GM12878 (cell line): ENCODE results near the gene TMEM87A. TPM values are rescaled to one million over a fixed set of nuclear protein-coding genes. Genes with fewer than 3 reads are reported as not detected.

ENCODE experiments used
- BACH1 ChIP-seq: fragments of 450-650 bp; IDR thresholded peaks from 2 replicates; pipeline ENCODE4 v1.6.1; 2017; ENCODE audit warnings: mild to moderate bottlenecking, borderline replicate concordance
- BRCA1 ChIP-seq: IDR thresholded peaks from 2 replicates; pipeline ENCODE4 v1.6.1; 2011; ENCODE audit warnings: low read depth, low read length, improper control_type of control experiment
- CBFB ChIP-seq: IDR thresholded peaks from 2 replicates; pipeline ENCODE4 v1.6.1; 2016; ENCODE audit warnings: antibody characterized with exemption, low read depth
- CHD1 ChIP-seq: IDR thresholded peaks from 2 replicates; pipeline ENCODE4 v1.6.1; 2012; ENCODE audit warnings: low read depth, low read length, improper control_type of control experiment
- EGR1 ChIP-seq, 2 experiments: IDR thresholded peaks; 1 replicate in 1 of 2; 2 replicates in 1 of 2; pipeline ENCODE4 v1.6.1; 2011 to 2012; ENCODE audit warnings: low read depth in 2 of 2, low read length in 2 of 2, borderline replicate concordance in 1 of 2, mild to moderate bottlenecking in 1 of 2, moderate library complexity in 1 of 2
- ELK1 ChIP-seq: IDR thresholded peaks from 2 replicates; pipeline ENCODE4 v1.6.1; 2012; ENCODE audit warnings: low read depth, low read length, improper control_type of control experiment
- ESRRA ChIP-seq: IDR thresholded peaks from 2 replicates; pipeline ENCODE4 v1.6.1; 2012; ENCODE audit warnings: mild to moderate bottlenecking, low read length, improper control_type of control experiment
- ETV6 ChIP-seq, 2 experiments: fragments of 450-650 bp in 1 of 2; IDR thresholded peaks in 1 of 2; conservative IDR thresholded peaks in 1 of 2; 2 replicates each; pipeline ENCODE4 v1.6.1; 2014; ENCODE audit warnings: antibody characterized with exemption in 1 of 2, borderline replicate concordance in 1 of 2, low read depth in 1 of 2, mild to moderate bottlenecking in 1 of 2, moderate library complexity in 1 of 2
- IKZF1 ChIP-seq: fragments of 450-650 bp; conservative IDR thresholded peaks from 2 replicates; pipeline ENCODE4 v1.6.1; 2017; ENCODE audit warnings: antibody characterized with exemption, mild to moderate bottlenecking
- KLF5 ChIP-seq: fragments of 450-650 bp; IDR thresholded peaks from 2 replicates; pipeline ENCODE4 v1.6.1; 2014; ENCODE audit warnings: mild to moderate bottlenecking; ENCODE audit not compliant: partially characterized antibody
- NBN ChIP-seq: fragments of 450-650 bp; IDR thresholded peaks from 2 replicates; pipeline ENCODE4 v1.6.1; 2016
- PML ChIP-seq: IDR thresholded peaks from 2 replicates; pipeline ENCODE4 v1.6.1; 2012; ENCODE audit warnings: low read length, inconsistent platforms
- POLR2AphosphoS2 ChIP-seq: IDR thresholded peaks from 2 replicates; pipeline ENCODE4 v1.6.1; 2011; ENCODE audit warnings: low read depth, mild to moderate bottlenecking, low read length, improper control_type of control experiment, moderate library complexity
- SMARCA5 ChIP-seq: fragments of 450-650 bp; IDR thresholded peaks from 2 replicates; pipeline ENCODE4 v1.6.1; 2017; ENCODE audit warnings: mild to moderate bottlenecking
- SUPT20H ChIP-seq: IDR thresholded peaks from 2 replicates; pipeline ENCODE4 v1.6.1; 2011; ENCODE audit warnings: low read depth, mild to moderate bottlenecking, low read length, moderate library complexity, borderline replicate concordance; ENCODE audit not compliant: control insufficient read depth
- ZBTB11 ChIP-seq: fragments of 450-650 bp; formaldehyde crosslinking; IDR thresholded peaks from 2 replicates; pipeline ENCODE4 v1.5.0; 2022; ENCODE audit warnings: mild to moderate bottlenecking, missing genetic modification characterization
- ZNF207 ChIP-seq: fragments of 450-650 bp; IDR thresholded peaks from 2 replicates; pipeline ENCODE4 v1.6.1; 2014; ENCODE audit warnings: antibody characterized with exemption, mild to moderate bottlenecking, borderline replicate concordance
- polyA plus RNA-seq, 11 experiments: library from polyadenylated mRNA; depleted of rRNA in 4 of 11; unstranded in 6 of 11; stranded (reverse) in 5 of 11; fragments of >200 nt; fragmentation: Nextera tagmentation in 4 of 11; fragmentation: Illumina TruSeq in 1 of 11; extraction: Ambion mirVana in 4 of 11; extraction: Trizol in 1 of 11; gene quantifications; 1 replicate in 1 of 11; 2 replicates in 10 of 11; pipeline versions ENCODE4 v1.2.1 to v1.2.3, GENCODE V29; 2011 to 2016; ENCODE audit warnings: inconsistent platforms in 2 of 11, missing spikeins in 2 of 11, low read depth in 1 of 11
- total RNA-seq, 4 experiments: library from RNA; depleted of rRNA in 3 of 4; stranded (reverse); fragments of >200 nt in 3 of 4; fragmentation: Illumina TruSeq in 1 of 4; extraction: Trizol in 1 of 4; gene quantifications; 2 replicates each; pipeline versions ENCODE4 v1.2.1 to v1.2.3, GENCODE V29; 2013 to 2021
- TF ChIP-seq, protein P1 (sequence below): fragments of 450-650 bp; IDR thresholded peaks from 2 replicates; pipeline ENCODE4 v1.6.1; 2016; ENCODE audit warnings: mild to moderate bottlenecking
- TF ChIP-seq, protein P2 (sequence below): IDR thresholded peaks from 2 replicates; pipeline ENCODE4 v1.6.1; 2011; ENCODE audit warnings: borderline replicate concordance, low read depth, mild to moderate bottlenecking, moderate library complexity, low read length; ENCODE audit not compliant: insufficient read depth, poor library complexity, severe bottlenecking
- TF ChIP-seq, protein P3 (sequence below): IDR thresholded peaks from 2 replicates; pipeline ENCODE4 v1.6.1; 2011; ENCODE audit warnings: low read depth, low read length, improper control_type of control experiment, borderline replicate concordance

The TMEM87A gene
- total and polyA plus RNA-seq, 10 of the 15 experiments (the other 5 are each of a cell fraction or from before 2014, with no cell fraction given) = 18.2 to 53.2 (median 33.4) TPM

DNA sequence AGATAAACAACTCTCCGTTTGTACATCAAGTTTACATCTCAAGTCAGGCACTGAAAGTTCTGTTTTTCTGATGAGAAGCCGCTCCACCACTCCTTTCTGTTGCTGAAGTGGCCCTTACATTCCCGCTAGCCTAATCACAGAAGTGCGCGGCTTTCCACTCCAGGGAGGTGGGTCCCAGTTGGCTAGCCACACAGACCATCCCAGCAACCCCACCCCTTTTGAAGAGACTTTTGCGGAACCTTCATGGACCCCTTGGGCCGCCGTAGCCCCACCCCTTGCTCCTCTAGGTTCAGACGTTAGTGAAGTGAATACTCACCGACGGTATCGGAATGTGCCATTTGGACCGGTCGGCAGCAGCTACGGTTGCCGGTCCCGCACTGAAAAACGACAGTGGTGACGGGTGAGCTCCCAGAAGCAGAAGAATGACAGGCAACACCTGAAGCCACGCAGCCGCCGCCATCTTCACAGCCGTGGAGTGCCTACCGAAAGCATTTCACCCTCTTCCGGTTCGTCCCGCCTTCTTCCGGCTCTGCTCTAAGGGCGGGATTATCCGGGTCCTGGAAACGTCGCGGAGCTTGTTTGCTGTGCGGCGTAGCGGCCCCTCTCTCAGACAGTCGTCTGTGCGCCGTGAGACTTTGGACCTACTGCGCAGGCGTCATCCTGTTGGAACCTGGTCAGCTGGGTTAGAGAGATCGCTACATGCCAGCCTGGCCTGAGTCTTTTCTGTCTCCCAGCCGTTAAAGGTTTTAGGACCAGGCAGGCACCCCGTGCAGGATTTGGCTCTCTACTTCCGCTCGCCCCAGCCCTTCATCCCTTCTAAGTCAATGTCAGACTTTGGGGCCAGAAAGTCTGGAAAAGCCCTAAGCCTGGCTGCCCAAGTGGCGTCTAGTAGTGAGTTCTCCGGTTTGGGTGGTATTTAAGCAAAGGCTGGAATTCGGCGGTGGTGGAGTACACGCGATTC, at the start of gene TMEM87A, which contains the start of gene GANC (continued):
- TF ChIP-seq, protein P1, sequence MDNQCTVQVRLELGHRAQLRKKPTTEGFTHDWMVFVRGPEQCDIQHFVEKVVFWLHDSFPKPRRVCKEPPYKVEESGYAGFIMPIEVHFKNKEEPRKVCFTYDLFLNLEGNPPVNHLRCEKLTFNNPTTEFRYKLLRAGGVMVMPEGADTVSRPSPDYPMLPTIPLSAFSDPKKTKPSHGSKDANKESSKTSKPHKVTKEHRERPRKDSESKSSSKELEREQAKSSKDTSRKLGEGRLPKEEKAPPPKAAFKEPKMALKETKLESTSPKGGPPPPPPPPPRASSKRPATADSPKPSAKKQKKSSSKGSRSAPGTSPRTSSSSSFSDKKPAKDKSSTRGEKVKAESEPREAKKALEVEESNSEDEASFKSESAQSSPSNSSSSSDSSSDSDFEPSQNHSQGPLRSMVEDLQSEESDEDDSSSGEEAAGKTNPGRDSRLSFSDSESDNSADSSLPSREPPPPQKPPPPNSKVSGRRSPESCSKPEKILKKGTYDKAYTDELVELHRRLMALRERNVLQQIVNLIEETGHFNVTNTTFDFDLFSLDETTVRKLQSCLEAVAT = peak; percentile 84; the same call in 1 of the 2 replicates
- TF ChIP-seq SUPT20H (no peak), EGR1 (IDR thresholded peaks at IDR 0.05; ENCODE audit: borderline replicate concordance in 1 of 2, low read depth in 2 of 2, low read length in 2 of 2) (peak in 1 of 2 experiments; percentile 49; a peak in 2 of 3 replicates), IKZF1 (peak; percentile 81), BACH1 (peak; percentile 31; the same call in 1 of the 2 replicates), CHD1 (no peak), POLR2AphosphoS2 (peak; percentile 95), ELK1 (peak; percentile 47; the same call in 1 of the 2 replicates), PML (peak; percentile 98), ETV6 (conservative IDR thresholded peaks at IDR 0.05 in 1 of 2, IDR thresholded peaks at IDR 0.05 in 1 of 2; ENCODE audit: borderline replicate concordance in 1 of 2, low read depth in 1 of 2) (peak in 1 of 2 experiments; percentile 37; a peak in 1 of 4 replicates), ZNF207 (peak; percentile 88), ZBTB11 (CRISPR knock-in tag) (no peak), KLF5 (peak; percentile 91), SMARCA5 (peak; percentile 15; the same call in 1 of the 2 replicates), ESRRA (no peak; the same call in 1 of the 2 replicates), BRCA1 (no peak), CBFB (peak; percentile 85), NBN (peak; percentile 97)
- TF ChIP-seq, protein P2, sequence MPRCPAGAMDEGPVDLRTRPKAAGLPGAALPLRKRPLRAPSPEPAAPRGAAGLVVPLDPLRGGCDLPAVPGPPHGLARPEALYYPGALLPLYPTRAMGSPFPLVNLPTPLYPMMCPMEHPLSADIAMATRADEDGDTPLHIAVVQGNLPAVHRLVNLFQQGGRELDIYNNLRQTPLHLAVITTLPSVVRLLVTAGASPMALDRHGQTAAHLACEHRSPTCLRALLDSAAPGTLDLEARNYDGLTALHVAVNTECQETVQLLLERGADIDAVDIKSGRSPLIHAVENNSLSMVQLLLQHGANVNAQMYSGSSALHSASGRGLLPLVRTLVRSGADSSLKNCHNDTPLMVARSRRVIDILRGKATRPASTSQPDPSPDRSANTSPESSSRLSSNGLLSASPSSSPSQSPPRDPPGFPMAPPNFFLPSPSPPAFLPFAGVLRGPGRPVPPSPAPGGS = peak; percentile 38
- TF ChIP-seq, protein P3, sequence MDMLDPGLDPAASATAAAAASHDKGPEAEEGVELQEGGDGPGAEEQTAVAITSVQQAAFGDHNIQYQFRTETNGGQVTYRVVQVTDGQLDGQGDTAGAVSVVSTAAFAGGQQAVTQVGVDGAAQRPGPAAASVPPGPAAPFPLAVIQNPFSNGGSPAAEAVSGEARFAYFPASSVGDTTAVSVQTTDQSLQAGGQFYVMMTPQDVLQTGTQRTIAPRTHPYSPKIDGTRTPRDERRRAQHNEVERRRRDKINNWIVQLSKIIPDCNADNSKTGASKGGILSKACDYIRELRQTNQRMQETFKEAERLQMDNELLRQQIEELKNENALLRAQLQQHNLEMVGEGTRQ = no peak
